Measurements from ENCODE around the gene NCKAP5.

Gene NCKAP5

DNA sequence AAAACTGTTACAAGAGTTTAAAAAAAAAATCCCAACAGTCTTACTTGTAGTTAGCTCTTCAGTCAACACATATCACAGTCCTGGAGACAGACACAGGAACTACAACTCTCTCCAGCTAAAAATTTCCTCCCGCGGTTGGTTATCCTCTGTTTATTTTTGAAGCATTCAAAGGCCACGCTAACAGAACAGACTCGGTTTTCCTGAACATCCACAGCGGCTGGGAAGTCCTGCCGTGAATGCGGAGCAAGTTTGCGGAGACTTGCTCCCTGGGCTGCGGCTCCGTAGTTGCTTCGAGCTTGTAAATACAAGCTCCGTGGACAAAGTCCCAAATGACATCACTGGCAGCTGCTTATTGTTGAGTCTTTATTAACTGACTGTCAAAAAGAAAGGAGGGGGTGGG lies at the start of gene NCKAP5:
TSS of gene NCKAP5 (minus strand) at position 292 of the 400 bp plus-strand sequence. CDS start 50,937 bp downstream, outside the sequence.
- no peak for DNase-seq

DNA sequence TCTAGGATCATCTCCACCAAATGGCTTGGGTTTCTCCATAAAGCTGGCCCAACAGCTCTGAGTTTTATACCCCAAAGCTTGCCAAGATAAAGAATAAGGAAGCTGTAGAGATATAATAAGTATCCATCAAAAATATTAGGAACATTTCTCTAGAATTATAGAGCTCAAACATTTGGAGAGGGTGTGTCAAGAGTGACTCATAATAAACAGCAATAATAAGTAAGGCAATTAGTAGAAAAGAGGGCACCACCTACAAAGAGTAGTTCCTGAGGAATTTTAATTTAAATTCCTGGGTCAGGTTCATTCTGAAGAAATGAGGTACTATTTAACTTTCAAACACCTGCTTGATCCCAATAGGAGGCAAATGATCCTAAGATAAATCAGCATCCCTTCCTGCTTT lies 41.4 kb upstream of the NCKAP5 start:
- DNase-seq, result no peak

- DNase-seq, result no peak
These were observed 40.0 kb upstream of the NCKAP5 start for GRCh38 chr2:133608291-133608690.

- no peak for DNase-seq
These were observed 39.4 kb upstream of the NCKAP5 start for GRCh38 chr2:133607679-133608078.

- DNase-seq, result no peak
These were observed 38.4 kb upstream of the NCKAP5 start for GRCh38 chr2:133606616-133607015.

GRCh38 chr2:133605766-133606137 lies 37.5 kb upstream of the NCKAP5 start:
- DNase-seq, result no peak

GRCh38 chr2:133605011-133605765 lies 36.9 kb upstream of the NCKAP5 start:
- DNase-seq, result no peak

GRCh38 chr2:133603109-133603508 lies 34.8 kb upstream of the NCKAP5 start:
- DNase-seq, result no peak

- no peak for DNase-seq
These were observed 34.3 kb upstream of the NCKAP5 start for GRCh38 chr2:133602538-133602937.

GRCh38 chr2:133600266-133600928 lies 32.1 kb upstream of the NCKAP5 start:
- no peak for DNase-seq

DNA sequence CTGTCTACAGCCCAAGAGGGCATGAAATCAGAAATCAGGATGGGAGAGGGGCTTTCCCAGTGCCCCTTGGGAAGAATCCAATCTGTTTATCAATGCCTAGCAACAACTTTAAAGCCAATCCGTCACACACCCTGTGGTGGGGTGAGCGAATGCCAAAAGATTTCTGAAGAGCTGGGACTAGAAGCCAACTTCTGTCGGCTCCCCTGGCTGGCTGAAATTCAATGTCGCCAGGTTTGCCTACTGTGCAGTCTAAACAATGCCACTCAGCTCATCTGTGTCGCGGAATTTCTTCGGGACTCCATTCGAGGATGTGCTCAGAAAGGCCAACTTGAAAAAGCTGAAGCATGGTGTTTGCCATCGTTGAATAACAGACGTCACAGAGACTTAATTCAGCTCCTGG lies 31.5 kb upstream of the NCKAP5 start:
- no peak for DNase-seq

- DNase-seq, result no peak
These were observed 31.0 kb upstream of the NCKAP5 start for GRCh38 chr2:133599211-133599803.

- no peak for DNase-seq
These were observed 30.5 kb upstream of the NCKAP5 start for GRCh38 chr2:133598769-133599168.

DNA sequence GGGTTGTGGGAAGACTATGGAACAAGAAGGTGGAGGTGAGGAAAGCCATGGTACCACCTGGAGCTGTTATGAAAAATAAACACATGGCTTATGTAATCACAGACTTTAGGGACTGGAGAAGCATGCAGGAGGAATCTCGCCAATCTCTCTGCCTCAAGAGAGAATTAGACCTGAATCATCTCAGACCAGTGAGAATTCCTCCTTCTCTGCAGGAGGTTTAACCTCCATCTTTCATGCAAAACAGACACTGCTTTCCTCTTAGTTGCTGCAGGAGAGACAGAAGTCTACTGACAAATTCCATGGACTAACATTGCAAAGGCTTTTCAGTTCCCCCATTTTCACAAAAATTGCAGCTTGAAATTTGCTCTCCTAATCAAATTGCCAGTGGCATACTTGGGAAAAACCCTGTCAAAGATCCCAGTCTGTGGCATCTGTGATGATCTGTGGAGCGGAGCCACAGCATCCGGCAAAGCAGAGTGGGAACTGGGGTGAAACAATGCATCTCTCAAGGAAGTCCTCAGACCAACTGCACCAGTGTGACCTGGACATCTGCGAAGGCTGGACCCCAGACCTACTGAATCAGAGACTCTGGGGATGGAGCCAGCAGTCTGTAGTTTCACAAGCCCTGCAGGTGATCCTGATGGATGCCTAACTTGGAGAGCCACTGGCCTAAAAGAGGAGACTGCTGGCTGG lies 28.6 kb upstream of the NCKAP5 start:
- no peak for DNase-seq

DNA sequence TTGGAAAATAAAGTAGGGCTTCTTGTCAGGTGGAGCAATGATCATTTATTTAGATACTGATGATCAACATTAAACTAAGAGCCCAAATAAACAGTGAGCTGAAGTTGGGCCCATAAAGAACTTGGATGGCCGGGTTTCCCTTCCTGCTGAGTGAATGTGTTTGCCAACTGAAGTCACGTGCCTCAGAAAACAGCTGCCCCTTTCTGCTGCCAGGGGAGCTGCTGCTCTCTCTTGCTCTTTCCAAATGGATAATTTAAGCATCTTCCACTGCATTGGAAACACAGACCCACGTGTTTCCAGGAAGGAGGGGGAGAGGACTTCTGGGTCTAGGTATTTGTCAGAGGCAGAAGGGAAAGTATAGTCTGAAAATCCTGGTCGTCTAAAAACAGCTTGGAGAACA lies 22.9 kb upstream of the NCKAP5 start:
- peak; percentile 90 for DNase-seq

DNA sequence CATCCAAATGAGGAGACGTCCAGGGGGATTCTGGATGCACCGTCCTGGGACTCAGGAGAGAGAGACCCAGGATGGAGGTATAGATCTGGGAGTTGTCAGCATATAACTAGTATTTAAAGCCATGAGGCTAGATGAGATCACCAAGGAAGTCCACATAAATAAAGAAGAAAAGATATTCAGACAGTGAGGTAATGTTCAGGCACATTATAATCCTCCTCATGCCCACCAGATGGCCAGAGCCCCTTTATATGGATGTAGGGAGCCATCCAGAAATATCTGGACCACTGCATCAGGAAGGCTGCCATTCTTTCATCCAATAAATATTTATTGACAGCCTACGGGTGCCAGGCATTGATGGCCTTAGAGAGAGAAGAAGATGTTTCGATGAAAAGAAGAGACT lies 21.2 kb upstream of the NCKAP5 start:
- DNase-seq, result no peak

- no peak for DNase-seq
These were observed 19.9 kb upstream of the NCKAP5 start for GRCh38 chr2:133588144-133588543.

- DNase-seq, result no peak
These were observed 18.7 kb upstream of the NCKAP5 start for GRCh38 chr2:133586978-133587377.

GRCh38 chr2:133581010-133581760 lies 12.9 kb upstream of the NCKAP5 start:
- no peak for DNase-seq

- DNase-seq, result no peak
These were observed 11.0 kb upstream of the NCKAP5 start for GRCh38 chr2:133579274-133579673.

GRCh38 chr2:133576714-133577113 lies 8.5 kb upstream of the NCKAP5 start:
- DNase-seq, result no peak

DNA sequence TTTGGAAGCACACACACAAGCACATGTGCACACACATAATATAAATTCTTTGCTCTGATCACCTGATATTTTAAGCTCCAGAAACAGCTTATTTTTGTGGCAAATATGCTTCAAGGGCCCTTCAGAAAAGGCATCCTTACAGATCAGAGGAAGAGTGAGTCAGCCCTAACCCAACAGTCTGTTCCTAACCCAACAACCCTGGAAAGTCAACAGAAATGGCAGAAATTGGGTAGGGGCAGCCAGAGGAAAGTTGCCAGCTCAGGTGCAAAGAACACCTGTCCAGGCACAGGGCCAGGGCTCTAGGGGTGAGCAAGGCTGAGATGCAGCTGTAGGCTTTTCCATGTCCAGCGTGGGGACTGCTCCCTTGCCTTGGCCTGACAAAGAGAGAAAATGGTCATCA lies 6.4 kb upstream of the NCKAP5 start:
- no peak for DNase-seq

DNA sequence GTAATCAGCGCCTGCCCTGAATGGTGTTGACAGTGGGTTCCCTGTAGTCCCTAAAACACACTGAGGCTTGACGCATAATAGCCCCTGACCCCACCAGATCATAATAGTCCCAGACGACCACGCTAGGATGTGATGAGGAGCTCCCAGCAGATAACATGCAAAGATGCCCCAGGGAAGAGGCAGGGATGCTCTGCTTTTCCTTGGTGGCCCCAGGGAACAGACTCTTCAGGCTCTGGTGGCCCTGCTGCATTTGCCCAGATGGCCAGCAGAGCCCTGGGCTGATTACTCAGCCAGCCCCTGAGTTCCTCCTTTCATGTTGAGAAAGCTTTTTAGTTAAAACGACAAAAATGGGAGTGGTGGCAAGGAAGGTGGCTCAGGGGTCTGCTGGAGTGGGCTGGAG lies 5.9 kb upstream of the NCKAP5 start:
- DNase-seq, result no peak
